Caco-2 (cell line): ENCODE measurements around the gene SGMS1. TPM values are rescaled to one million over a fixed set of nuclear protein-coding genes. Genes with fewer than 3 reads are reported as not detected.

Experiments
- BruUV-seq: library from RNA; stranded (reverse); fragments of 400-500 nt; replicated peaks from 2 replicates; lab custom pipeline; 2021; lab: Mats Ljungman, UMichigan
- CTCF ChIA-PET: fragments of 300-600 bp; sonication (Branson Sonifier 250); formaldehyde crosslinking; loops from one replicate; lab custom pipeline; 2022; ENCODE audit warnings: antibody characterized with exemption; lab: Charles Lee
- POLR2A ChIA-PET: fragments of 300-600 bp; sonication (Branson Sonifier 250); formaldehyde crosslinking; loops from one replicate; lab custom pipeline; 2022; ENCODE audit warnings: antibody characterized with exemption; lab: Charles Lee
- DNase-seq, 2 experiments: peaks; one replicate each; pipeline versions ENCODE4 v3.0.0 to v3.0.0-alpha.2; 2020 to 2022
- H3K27me3 ChIP-seq: replicated peaks from 2 replicates; pipeline ENCODE4 v1.6.0; 2011; ENCODE audit warnings: low read length; ENCODE audit not compliant: control insufficient read depth, insufficient read depth
- H3K36me3 ChIP-seq: 2 replicates; pipeline ENCODE4 v1.5.1; 2011; ENCODE audit warnings: low read length; ENCODE audit not compliant: control insufficient read depth, insufficient read depth
- H3K4me1 ChIP-seq: fragments of 250-450 bp; sonication (Bioruptor Pico); 2 replicates; pipeline ENCODE4 v1.5.1; 2020; ENCODE audit warnings: mild to moderate bottlenecking
- H3K4me3 ChIP-seq: 2 replicates; pipeline ENCODE4 v1.5.1; 2011; ENCODE audit warnings: low read depth, mild to moderate bottlenecking, control low read depth, low read length
- H3K9me3 ChIP-seq: fragments of 250-450 bp; sonication (Bioruptor Pico); 2 replicates; pipeline ENCODE4 v1.5.1; 2020; ENCODE audit warnings: mild to moderate bottlenecking, moderate library complexity
- H3K27ac Mint-ChIP-seq: one replicate; pipeline ENCODE4 v1.8.0; 2022; ENCODE audit warnings: mixed read lengths; ENCODE audit not compliant: unreplicated experiment
- H3K27me3 Mint-ChIP-seq: one replicate; pipeline ENCODE4 v1.8.0; 2022; ENCODE audit warnings: mixed read lengths; ENCODE audit not compliant: insufficient read depth, unreplicated experiment
- H3K36me3 Mint-ChIP-seq: one replicate; pipeline ENCODE4 v1.8.0; 2022; ENCODE audit warnings: mild to moderate bottlenecking, mixed read lengths; ENCODE audit not compliant: insufficient read depth, unreplicated experiment
- H3K4me1 Mint-ChIP-seq: one replicate; pipeline ENCODE4 v1.8.0; 2022; ENCODE audit warnings: low read depth, mixed read lengths; ENCODE audit not compliant: unreplicated experiment
- H3K4me3 Mint-ChIP-seq: one replicate; pipeline ENCODE4 v1.8.0; 2022; ENCODE audit warnings: mild to moderate bottlenecking, moderate library complexity, mixed read lengths; ENCODE audit not compliant: unreplicated experiment
- H3K9me3 Mint-ChIP-seq: one replicate; pipeline ENCODE4 v1.8.0; 2022; ENCODE audit warnings: mixed read lengths; ENCODE audit not compliant: unreplicated experiment
- intact Hi-C: fragments of 100-400 bp; cut with micrococcal nuclease; formaldehyde crosslinking; loops from one replicate; pipeline ENCODE4 v1.10.0; 2022; ENCODE audit not compliant: unreplicated experiment
- total RNA-seq: library from RNA; stranded (reverse); gene quantifications from 2 replicates; pipeline ENCODE4 v1.2.3, GENCODE V29; 2022
- TF ChIP-seq, protein P1 (sequence below), 2 experiments: fragments of 200-600 bp in 1 of 2; IDR thresholded peaks; 1 replicate in 1 of 2; 2 replicates in 1 of 2; pipeline versions ENCODE4 v1.5.1 to v1.8.0; 2011 to 2022; ENCODE audit warnings: antibody characterized with exemption in 1 of 2, control low read depth in 1 of 2, inconsistent platforms in 1 of 2, low read depth in 1 of 2, low read length in 1 of 2, mild to moderate bottlenecking in 1 of 2, moderate library complexity in 1 of 2; ENCODE audit not compliant: insufficient read depth in 1 of 2, severe bottlenecking in 1 of 2, unreplicated experiment in 1 of 2

SGMS1 gene
- total RNA-seq, 1 experiment from 2014 or later, result 30.5 TPM

- H3K9me3 ChIP-seq, result no peaks in the 10 kb centered on the region
- no TSS peak for BruUV-seq
- POLR2A ChIA-PET, result no interaction called here
Observed at GRCh38 chr10:50416181-50416824, 207.5 kb downstream of the SGMS1 start.

DNA sequence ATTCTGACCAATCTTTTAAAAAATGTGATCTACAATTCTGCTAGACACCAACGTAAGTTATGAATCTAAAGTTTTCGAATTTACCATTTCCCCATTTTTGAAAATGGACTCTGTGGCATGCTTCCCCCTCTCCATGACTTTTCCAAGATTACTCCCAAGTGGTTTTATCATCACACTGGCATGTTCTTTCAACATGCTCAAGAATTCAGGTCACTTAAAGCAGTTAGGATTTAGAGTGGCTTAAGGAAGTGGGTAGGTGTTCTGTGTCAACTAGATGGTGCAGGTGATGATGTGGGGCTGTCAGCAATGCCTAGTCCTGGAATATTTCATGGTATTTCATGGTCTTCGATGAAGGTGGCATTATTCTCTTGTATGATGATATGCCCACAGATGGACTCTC is 208.5 kb downstream of the SGMS1 start:
- Mint-ChIP-seq H3K36me3 (peaks cover 6% of the 10 kb centered on the region), H3K4me3 (no peak overlapping the region), H3K9me3 (no peaks in the 10 kb centered on the region), H3K4me1 (peaks cover 25% of the 10 kb centered on the region), H3K27me3 (no peaks in the 10 kb centered on the region), H3K27ac (no peak overlapping the region)
- peaks cover 19% of the 10 kb centered on the region for H3K4me1 ChIP-seq
- H3K27me3 ChIP-seq, result no peaks in the 10 kb centered on the region
- no TSS peak for BruUV-seq
- H3K36me3 ChIP-seq, result no peaks in the 10 kb centered on the region
- no peaks in the 10 kb centered on the region for H3K9me3 ChIP-seq
- ChIA-PET POLR2A (no interaction called here), CTCF (interaction anchor here (1.4 kb wide), 1 partner anchor 48 kb away, joined by 4 read pairs; no protein-coding TSS in a partner anchor)
- no peak overlapping the region for H3K4me3 ChIP-seq
- TF ChIP-seq, protein P1, sequence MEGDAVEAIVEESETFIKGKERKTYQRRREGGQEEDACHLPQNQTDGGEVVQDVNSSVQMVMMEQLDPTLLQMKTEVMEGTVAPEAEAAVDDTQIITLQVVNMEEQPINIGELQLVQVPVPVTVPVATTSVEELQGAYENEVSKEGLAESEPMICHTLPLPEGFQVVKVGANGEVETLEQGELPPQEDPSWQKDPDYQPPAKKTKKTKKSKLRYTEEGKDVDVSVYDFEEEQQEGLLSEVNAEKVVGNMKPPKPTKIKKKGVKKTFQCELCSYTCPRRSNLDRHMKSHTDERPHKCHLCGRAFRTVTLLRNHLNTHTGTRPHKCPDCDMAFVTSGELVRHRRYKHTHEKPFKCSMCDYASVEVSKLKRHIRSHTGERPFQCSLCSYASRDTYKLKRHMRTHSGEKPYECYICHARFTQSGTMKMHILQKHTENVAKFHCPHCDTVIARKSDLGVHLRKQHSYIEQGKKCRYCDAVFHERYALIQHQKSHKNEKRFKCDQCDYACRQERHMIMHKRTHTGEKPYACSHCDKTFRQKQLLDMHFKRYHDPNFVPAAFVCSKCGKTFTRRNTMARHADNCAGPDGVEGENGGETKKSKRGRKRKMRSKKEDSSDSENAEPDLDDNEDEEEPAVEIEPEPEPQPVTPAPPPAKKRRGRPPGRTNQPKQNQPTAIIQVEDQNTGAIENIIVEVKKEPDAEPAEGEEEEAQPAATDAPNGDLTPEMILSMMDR (IDR thresholded peaks at IDR 0.05; ENCODE audit: insufficient read depth in 1 of 2, low read depth in 1 of 2, low read length in 1 of 2, severe bottlenecking in 1 of 2, unreplicated experiment in 1 of 2), result no peak
- intact Hi-C loops, result loop anchor here (5.0 kb wide), 2 partner anchors 33 to 132 kb away; no protein-coding TSS in a partner anchor
- DNase-seq, result no peak

More at GRCh38 chr10:50416181-50416824, 207.5 kb downstream of the SGMS1 start:
- intact Hi-C loops, result loop anchor here (5.0 kb wide), 2 partner anchors 34 to 131 kb away; no protein-coding TSS in a partner anchor
- no peaks in the 10 kb centered on the region for H3K27me3 Mint-ChIP-seq
- no peaks in the 10 kb centered on the region for H3K36me3 ChIP-seq
- CTCF ChIA-PET, result interaction anchor here (0.6 to 1.4 kb wide), 2 partner anchors 48 to 49 kb away, joined by 4 to 5 read pairs; no protein-coding TSS in a partner anchor
- no peak for DNase-seq
- H3K9me3 Mint-ChIP-seq, result no peaks in the 10 kb centered on the region
- no peak overlapping the region for H3K4me3 ChIP-seq
- peaks cover 35% of the 10 kb centered on the region for H3K4me1 Mint-ChIP-seq
- H3K27ac Mint-ChIP-seq, result no peak overlapping the region
- peaks cover 6% of the 10 kb centered on the region for H3K36me3 Mint-ChIP-seq
- no peaks in the 10 kb centered on the region for H3K27me3 ChIP-seq
- TF ChIP-seq, protein P1 (IDR thresholded peaks at IDR 0.05; ENCODE audit: insufficient read depth in 1 of 2, low read depth in 1 of 2, low read length in 1 of 2, severe bottlenecking in 1 of 2, unreplicated experiment in 1 of 2), result no peak
- H3K4me1 ChIP-seq, result peaks cover 21% of the 10 kb centered on the region
- peak overlapping the region; percentile 82 for H3K4me3 Mint-ChIP-seq

- ChIA-PET CTCF (no interaction called here), POLR2A (no interaction called here)
- Mint-ChIP-seq H3K4me1 (peaks cover 13% of the 10 kb centered on the region), H3K27me3 (no peaks in the 10 kb centered on the region), H3K27ac (no peak overlapping the region), H3K4me3 (no peak overlapping the region), H3K9me3 (no peaks in the 10 kb centered on the region), H3K36me3 (no peaks in the 10 kb centered on the region)
- TF ChIP-seq, protein P1 (IDR thresholded peaks at IDR 0.05; ENCODE audit: insufficient read depth in 1 of 2, low read depth in 1 of 2, low read length in 1 of 2, severe bottlenecking in 1 of 2, unreplicated experiment in 1 of 2), result no peak
- Histone ChIP-seq H3K4me1 (peaks cover 16% of the 10 kb centered on the region), H3K36me3 (no peaks in the 10 kb centered on the region), H3K4me3 (no peak overlapping the region), H3K27me3 (no peaks in the 10 kb centered on the region), H3K9me3 (no peaks in the 10 kb centered on the region)
- intact Hi-C loops, result no loop called here
- no TSS peak for BruUV-seq
- no peak for DNase-seq
Observed at GRCh38 chr10:50410066-50410811, 213.5 kb downstream of the SGMS1 start.
